ENCODE results near the gene GAA. TPM values are rescaled to one million over a fixed set of nuclear protein-coding genes. Genes with fewer than 3 reads are reported as not detected.

The GAA gene
- total RNA-seq, 1 donor from 2014 or later: 40.7 TPM

DNA sequence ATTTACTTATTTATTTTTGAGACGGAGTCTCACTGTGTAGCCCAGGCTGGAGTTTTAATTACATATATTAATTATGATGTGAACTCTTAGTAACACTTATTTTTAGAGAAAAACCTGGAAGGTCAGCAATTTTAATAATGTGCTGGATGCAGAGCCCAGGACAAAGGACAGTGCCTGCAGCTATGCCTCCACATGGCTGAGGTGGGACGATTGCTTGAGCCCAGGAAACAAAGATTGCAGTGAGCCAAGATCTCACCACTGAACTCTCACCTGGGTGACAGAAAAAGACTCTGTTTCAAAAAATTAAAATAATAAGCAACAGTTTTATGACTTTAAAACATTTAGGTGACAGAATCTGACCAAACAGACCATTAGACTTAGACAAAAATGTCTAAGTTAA, 57.5 kb downstream of the GAA start:
- DNase-seq (ENCODE audit: extremely low spot score, unreplicated experiment): no peak
- peaks cover 6% of the 10 kb centered on the region for H3K27me3 Mint-ChIP-seq
- TF ChIP-seq CTCF (conservative IDR thresholded peaks at IDR 0.05): no peak
- H3K9me3 Mint-ChIP-seq: peaks cover 4% of the 10 kb centered on the region
- peaks cover 3% of the 10 kb centered on the region for H3K36me3 Mint-ChIP-seq
- peaks cover 14% of the 10 kb centered on the region for H3K4me1 Mint-ChIP-seq (ENCODE audit: unreplicated experiment)
- no peak overlapping the region for H3K4me3 Mint-ChIP-seq
- H3K27ac Mint-ChIP-seq: no peak overlapping the region

- Mint-ChIP-seq H3K9me3 (no peaks in the 10 kb centered on the region), H3K36me3 (no peaks in the 10 kb centered on the region), H3K4me3 (no peak overlapping the region), H3K27me3 (peaks cover 6% of the 10 kb centered on the region), H3K4me1 (ENCODE audit: unreplicated experiment) (peaks cover 17% of the 10 kb centered on the region), H3K27ac (no peak overlapping the region)
- TF ChIP-seq CTCF (conservative IDR thresholded peaks at IDR 0.05): no peak
- no peak for DNase-seq (ENCODE audit: extremely low spot score, unreplicated experiment)
These were observed 59.2 kb downstream of the GAA start for GRCh38 chr17:80160536-80160935.

GRCh38 chr17:80163336-80163735, 62.0 kb downstream of the GAA start:
- no peak for TF ChIP-seq CTCF (conservative IDR thresholded peaks at IDR 0.05)
- H3K4me1 Mint-ChIP-seq (ENCODE audit: unreplicated experiment): peaks cover 22% of the 10 kb centered on the region
- H3K4me3 Mint-ChIP-seq: no peak overlapping the region
- H3K9me3 Mint-ChIP-seq: no peaks in the 10 kb centered on the region
- H3K36me3 Mint-ChIP-seq: no peaks in the 10 kb centered on the region
- DNase-seq (ENCODE audit: extremely low spot score, unreplicated experiment): no peak
- H3K27ac Mint-ChIP-seq: no peak overlapping the region
- H3K27me3 Mint-ChIP-seq: peaks cover 6% of the 10 kb centered on the region

DNA sequence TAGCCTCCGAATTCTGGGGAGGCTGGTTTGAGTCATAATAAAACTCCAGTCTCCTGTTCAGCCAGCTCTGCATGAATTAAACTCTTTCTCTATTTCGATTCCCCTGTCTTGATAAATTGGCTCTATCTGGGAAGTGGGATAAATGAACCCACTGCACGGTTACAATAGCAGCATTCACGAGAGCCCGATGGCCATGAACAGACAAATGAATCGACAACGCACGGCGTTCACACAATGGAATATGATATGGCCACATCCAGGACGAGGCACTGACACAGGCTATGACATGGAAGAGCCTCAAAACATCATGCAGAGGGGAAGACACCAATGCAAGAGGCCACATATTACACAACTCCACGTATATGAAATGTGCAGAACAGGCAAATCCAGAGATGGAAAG, 62.8 kb downstream of the GAA start:
- no peak for TF ChIP-seq CTCF (conservative IDR thresholded peaks at IDR 0.05)
- no peaks in the 10 kb centered on the region for H3K36me3 Mint-ChIP-seq
- no peak overlapping the region for H3K4me3 Mint-ChIP-seq
- H3K27ac Mint-ChIP-seq: no peak overlapping the region
- no peak for DNase-seq (ENCODE audit: extremely low spot score, unreplicated experiment)
- peaks cover 29% of the 10 kb centered on the region for H3K4me1 Mint-ChIP-seq (ENCODE audit: unreplicated experiment)
- peaks cover 5% of the 10 kb centered on the region for H3K9me3 Mint-ChIP-seq
- H3K27me3 Mint-ChIP-seq: peaks cover 9% of the 10 kb centered on the region

- Mint-ChIP-seq H3K27ac (peak overlapping the region; percentile 80), H3K4me1 (ENCODE audit: unreplicated experiment) (peaks cover 25% of the 10 kb centered on the region), H3K4me3 (peak overlapping the region; percentile 44), H3K27me3 (peaks cover 2% of the 10 kb centered on the region), H3K36me3 (no peaks in the 10 kb centered on the region), H3K9me3 (peaks cover 6% of the 10 kb centered on the region)
- TF ChIP-seq CTCF (conservative IDR thresholded peaks at IDR 0.05): no peak
- DNase-seq (ENCODE audit: extremely low spot score, unreplicated experiment): no peak
These were observed 65.1 kb downstream of the GAA start for GRCh38 chr17:80166446-80166845.

DNA sequence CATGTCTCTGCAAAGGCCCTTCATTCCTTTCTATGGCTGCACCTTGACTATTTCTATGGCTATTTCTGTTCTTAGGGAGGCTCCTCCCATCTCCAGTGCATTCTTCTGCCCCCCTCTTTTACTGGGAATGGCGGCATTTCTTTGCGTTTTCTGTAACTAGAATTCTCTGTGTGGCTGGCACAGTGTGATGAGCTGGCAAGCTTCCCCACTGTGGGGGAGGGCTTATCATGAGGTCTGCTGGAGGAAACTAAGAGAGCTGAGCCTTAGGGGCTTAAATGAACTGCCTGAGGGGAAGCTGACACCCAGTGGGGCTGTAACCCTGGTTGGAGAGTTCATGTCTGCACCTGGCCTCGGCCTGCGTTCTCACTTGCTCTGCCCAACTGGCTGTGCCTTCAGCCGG, 67.0 kb downstream of the GAA start:
- Mint-ChIP-seq H3K36me3 (no peaks in the 10 kb centered on the region), H3K9me3 (peaks cover 6% of the 10 kb centered on the region), H3K27ac (peak overlapping the region; percentile 45), H3K27me3 (peaks cover 2% of the 10 kb centered on the region), H3K4me1 (ENCODE audit: unreplicated experiment) (peaks cover 25% of the 10 kb centered on the region), H3K4me3 (no peak overlapping the region)
- DNase-seq (ENCODE audit: extremely low spot score, unreplicated experiment): no peak
- no peak for TF ChIP-seq CTCF (conservative IDR thresholded peaks at IDR 0.05)

Measured in type B pancreatic cell (in vitro differentiated cells).